H9 (cell line): ENCODE results near the gene RETREG3. TPM values are rescaled to one million over a fixed set of nuclear protein-coding genes. Genes with fewer than 3 reads are reported as not detected.
A peak's percentile ranks its signal among the peaks of the same experiment; 100 is the strongest.

ENCODE experiments used
- DNase-seq: peaks from one replicate; pipeline ENCODE4 v3.0.0-alpha.2; 2017
- H2AFZ ChIP-seq: one replicate; pipeline ENCODE4 v1.6.1; 2013; ENCODE audit warnings: mild to moderate bottlenecking, low read length, control low read depth, moderate library complexity
- H2AK5ac ChIP-seq: 2 replicates; pipeline ENCODE4 v1.6.1; 2013; ENCODE audit warnings: low read length, control low read depth, mixed read lengths; ENCODE audit not compliant: insufficient read length
- H2BK120ac ChIP-seq: one replicate; pipeline ENCODE4 v1.6.1; 2013; ENCODE audit warnings: low read depth, mild to moderate bottlenecking, low read length, control low read depth, inconsistent platforms; ENCODE audit not compliant: poor library complexity, severe bottlenecking
- H2BK12ac ChIP-seq: 2 replicates; pipeline ENCODE4 v1.6.1; 2013; ENCODE audit warnings: low read length, control low read depth, mixed read lengths, low read depth; ENCODE audit not compliant: insufficient read length
- H2BK15ac ChIP-seq: 2 replicates; pipeline ENCODE4 v1.6.1; 2013; ENCODE audit warnings: low read depth, low read length, control low read depth
- H2BK20ac ChIP-seq: one replicate; pipeline ENCODE4 v1.6.1; 2013; ENCODE audit warnings: low read depth, mild to moderate bottlenecking, low read length, control low read depth, inconsistent platforms; ENCODE audit not compliant: poor library complexity, severe bottlenecking
- H2BK5ac ChIP-seq: 2 replicates; pipeline ENCODE4 v1.6.1; 2013; ENCODE audit warnings: low read length, control low read depth, mixed read lengths; ENCODE audit not compliant: insufficient read length
- H3K14ac ChIP-seq: 2 replicates; pipeline ENCODE4 v1.6.1; 2013; ENCODE audit warnings: low read length, control low read depth; ENCODE audit not compliant: insufficient read depth
- H3K18ac ChIP-seq: 2 replicates; pipeline ENCODE4 v1.6.1; 2013; ENCODE audit warnings: low read depth, mild to moderate bottlenecking, mixed read lengths, low read length, control low read depth; ENCODE audit not compliant: insufficient read length
- H3K23ac ChIP-seq: 2 replicates; pipeline ENCODE4 v1.6.1; 2013; ENCODE audit warnings: low read length, control low read depth, mixed read lengths, low read depth; ENCODE audit not compliant: insufficient read length
- H3K23me2 ChIP-seq: 2 replicates; pipeline ENCODE4 v1.6.1; 2013; ENCODE audit warnings: low read depth, mild to moderate bottlenecking, mixed read lengths, low read length, control low read depth; ENCODE audit not compliant: insufficient read length, poor library complexity, severe bottlenecking
- H3K27ac ChIP-seq: 2 replicates; pipeline ENCODE4 v1.5.1; 2013; ENCODE audit warnings: low read length, control low read depth, mixed read lengths, low read depth; ENCODE audit not compliant: insufficient read length
- H3K27me3 ChIP-seq: 2 replicates; pipeline ENCODE4 v1.6.1; 2013; ENCODE audit warnings: low read length, control low read depth, inconsistent platforms; ENCODE audit not compliant: insufficient read depth
- H3K4ac ChIP-seq: 2 replicates; pipeline ENCODE4 v1.6.1; 2013; ENCODE audit warnings: low read depth, mild to moderate bottlenecking, control low read depth, inconsistent platforms, low read length, moderate library complexity
- H3K4me1 ChIP-seq: 2 replicates; pipeline ENCODE4 v1.6.1; 2013; ENCODE audit warnings: low read length, control low read depth, inconsistent platforms; ENCODE audit not compliant: insufficient read depth
- H3K4me2 ChIP-seq: 2 replicates; pipeline ENCODE4 v1.6.1; 2013; ENCODE audit warnings: low read length, control low read depth, mixed read lengths; ENCODE audit not compliant: insufficient read length, insufficient read depth
- H3K56ac ChIP-seq: 2 replicates; pipeline ENCODE4 v1.6.1; 2013; ENCODE audit warnings: low read depth, mild to moderate bottlenecking, mixed read lengths, low read length, control low read depth; ENCODE audit not compliant: insufficient read length
- H3K79me1 ChIP-seq: 2 replicates; pipeline ENCODE4 v1.6.1; 2013; ENCODE audit warnings: low read depth, mild to moderate bottlenecking, moderate library complexity, low read length, control low read depth, inconsistent platforms; ENCODE audit not compliant: insufficient read depth, poor library complexity, severe bottlenecking
- H3K79me2 ChIP-seq: 2 replicates; pipeline ENCODE4 v1.6.1; 2013; ENCODE audit warnings: low read length, control low read depth, inconsistent platforms; ENCODE audit not compliant: insufficient read depth
- H3K9ac ChIP-seq: 2 replicates; pipeline ENCODE4 v1.6.1; 2013; ENCODE audit warnings: low read length, control low read depth, mixed read lengths; ENCODE audit not compliant: insufficient read length; ENCODE audit errors: extremely low read depth
- H3K9me3 ChIP-seq: one replicate; pipeline ENCODE4 v1.6.1; 2013; ENCODE audit warnings: low read depth, low read length, inconsistent platforms; ENCODE audit not compliant: control insufficient read depth
- H3T11ph ChIP-seq: one replicate; pipeline ENCODE4 v1.6.1; 2013; ENCODE audit warnings: mild to moderate bottlenecking, low read length, control low read depth, inconsistent platforms
- H4K20me1 ChIP-seq: one replicate; pipeline ENCODE4 v1.6.1; 2013; ENCODE audit not compliant: control insufficient read depth, insufficient read length, insufficient read depth
- H4K5ac ChIP-seq: 2 replicates; pipeline ENCODE4 v1.6.1; 2013; ENCODE audit warnings: low read depth, mild to moderate bottlenecking, mixed read lengths, low read length, control low read depth; ENCODE audit not compliant: insufficient read length
- H4K8ac ChIP-seq: replicated peaks from 2 replicates; pipeline ENCODE4 v1.6.1; 2013; ENCODE audit warnings: low read length, control low read depth, mixed read lengths, low read depth; ENCODE audit not compliant: insufficient read length
- H4K91ac ChIP-seq: 2 replicates; pipeline ENCODE4 v1.6.1; 2013; ENCODE audit warnings: low read depth, mild to moderate bottlenecking, moderate library complexity, mixed read lengths, low read length, control low read depth; ENCODE audit not compliant: insufficient read length
- H3K27ac Mint-ChIP-seq, 3 experiments: 2 replicates in 2 of 3; 3 replicates in 1 of 3; pipeline ENCODE4 v1.8.0; 2020 to 2021; ENCODE audit warnings: mixed read lengths in 3 of 3, mild to moderate bottlenecking in 1 of 3, moderate library complexity in 1 of 3
- H3K27me3 Mint-ChIP-seq: 2 replicates; pipeline ENCODE4 v1.8.0; 2021; ENCODE audit warnings: low read depth, mild to moderate bottlenecking, moderate library complexity, mixed read lengths
- H3K36me3 Mint-ChIP-seq, 3 experiments: 2 replicates in 2 of 3; 3 replicates in 1 of 3; pipeline ENCODE4 v1.8.0; 2020 to 2021; ENCODE audit warnings: low read depth in 3 of 3, mixed read lengths in 3 of 3; ENCODE audit not compliant: insufficient read depth in 1 of 3
- H3K4me1 Mint-ChIP-seq, 2 experiments: 2 replicates each; pipeline ENCODE4 v1.8.0; 2020; ENCODE audit warnings: mixed read lengths in 2 of 2
- H3K4me3 Mint-ChIP-seq, 2 experiments: 2 replicates in 1 of 2; 3 replicates in 1 of 2; pipeline ENCODE4 v1.8.0; 2020 to 2021; ENCODE audit warnings: mild to moderate bottlenecking in 2 of 2, mixed read lengths in 2 of 2, moderate library complexity in 1 of 2
- H3K9me3 Mint-ChIP-seq, 2 experiments: 2 replicates in 1 of 2; 3 replicates in 1 of 2; pipeline ENCODE4 v1.8.0; 2020; ENCODE audit warnings: mild to moderate bottlenecking in 2 of 2, mixed read lengths in 2 of 2, moderate library complexity in 1 of 2
- CTCF ChIP-seq: fragments of 200-600 bp; sonication (generic); conservative IDR thresholded peaks from 3 replicates; pipeline ENCODE4 v1.8.0; 2021; ENCODE audit warnings: antibody characterized with exemption, mild to moderate bottlenecking
- WGBS: extraction: QIAGEN DNeasy Blood & Tissue Kit; methylation state at CpG from one replicate; pipeline ENCODE4 v1.1.7; 2013; ENCODE audit warnings: missing lambda C conversion rate, low lambda C conversion rate, mixed read lengths; ENCODE audit not compliant: insufficient read length; ENCODE audit errors: extremely low coverage; 5-methylcytosine and 5-hydroxymethylcytosine counted together
- total RNA-seq: library from RNA; stranded (reverse); gene quantifications from 2 replicates; pipeline ENCODE4 v1.2.1, GENCODE V29; 2021

RETREG3 gene
- total RNA-seq, 1 experiment from 2014 or later, result 47.3 TPM

- Histone ChIP-seq H3K79me2 (no peaks in the 10 kb centered on the region), H4K20me1 (no peaks in the 10 kb centered on the region), H2BK20ac (no peak overlapping the region), H2BK12ac (no peak overlapping the region), H3K4ac (no peak overlapping the region), H2AK5ac (no peak overlapping the region), H3K4me1 (no peaks in the 10 kb centered on the region; the same call in 1 of the 2 replicates), H3K18ac (no peak overlapping the region), H2AFZ (no peak overlapping the region), H2BK5ac (no peak overlapping the region), H2BK15ac (no peak overlapping the region), H3K4me2 (no peak overlapping the region), H3K9me3 (no peaks in the 10 kb centered on the region), H3K79me1 (peaks cover 1% of the 10 kb centered on the region), H4K91ac (no peak overlapping the region), H3T11ph (no peak overlapping the region), H4K5ac (no peak overlapping the region), H4K8ac (no peak overlapping the region), H3K23ac (no peak overlapping the region), H3K56ac (no peak overlapping the region), H3K27me3 (no peaks in the 10 kb centered on the region), H3K23me2 (peaks cover 3% of the 10 kb centered on the region), H3K14ac (no peak overlapping the region), H2BK120ac (no peak overlapping the region), H3K9ac (no peak overlapping the region), H3K27ac (no peak overlapping the region)
- peak overlapping the region in 1 of 2 experiments; percentile 38; a peak in 1 of 5 replicates for H3K4me3 Mint-ChIP-seq
- peaks cover 2% of the 10 kb centered on the region; the same call in 1 of the 2 replicates for H3K27me3 Mint-ChIP-seq
- DNase-seq, result no peak
- TF ChIP-seq CTCF, result no peak
- H3K27ac Mint-ChIP-seq, result no peak overlapping the region
- peaks cover 0 to under 1% of the 10 kb centered on the region in 2 experiments; a peak in 1 of 5 replicates for H3K9me3 Mint-ChIP-seq
- peaks cover 9 to 11% of the 10 kb centered on the region in 2 experiments for H3K4me1 Mint-ChIP-seq
- peaks cover 35 to 48% (median 48%) of the 10 kb centered on the region in 3 experiments for H3K36me3 Mint-ChIP-seq
- WGBS, result no CpG with 5 or more reads among the region's 17 CpGs
Measured at GRCh38 chr17:42613699-42614295, 4.6 kb upstream of the RETREG3 start.
